VCaP (cell line): ENCODE results near the gene GALK2.

Experiments used
- H3K27ac ChIP-seq: fragments of 450-650 bp; 2 replicates; pipeline ENCODE4 v1.5.1; 2017
- CTCF ChIP-seq: fragments of 450-650 bp; conservative IDR thresholded peaks from 2 replicates; pipeline ENCODE4 v1.5.1; 2017; ENCODE audit warnings: mild to moderate bottlenecking, moderate library complexity

The GALK2 gene

GRCh38 chr15:49290191-49290590 is 120.1 kb downstream of the GALK2 start:
- no peak for TF ChIP-seq CTCF
- no peak overlapping the region for H3K27ac ChIP-seq

GRCh38 chr15:49293941-49294340 is 123.9 kb downstream of the GALK2 start:
- no peak for TF ChIP-seq CTCF
- no peak overlapping the region for H3K27ac ChIP-seq

GRCh38 chr15:49296258-49296657 is 126.2 kb downstream of the GALK2 start:
- H3K27ac ChIP-seq: no peak overlapping the region
- TF ChIP-seq CTCF: no peak

- no peak overlapping the region for H3K27ac ChIP-seq
- TF ChIP-seq CTCF: no peak
These were observed 127.5 kb downstream of the GALK2 start for GRCh38 chr15:49297584-49297983.

GRCh38 chr15:49300856-49301255 is 130.8 kb downstream of the GALK2 start:
- no peak for TF ChIP-seq CTCF
- H3K27ac ChIP-seq: no peak overlapping the region

- no peak overlapping the region for H3K27ac ChIP-seq
- TF ChIP-seq CTCF: no peak
These were observed 131.5 kb downstream of the GALK2 start for GRCh38 chr15:49301562-49301961.

GRCh38 chr15:49303003-49303402 is 133.0 kb downstream of the GALK2 start:
- H3K27ac ChIP-seq: no peak overlapping the region
- no peak for TF ChIP-seq CTCF

GRCh38 chr15:49306551-49306950 is 136.5 kb downstream of the GALK2 start:
- no peak for TF ChIP-seq CTCF
- H3K27ac ChIP-seq: no peak overlapping the region
